ENCODE results near the gene TBC1D1.

Gene TBC1D1

DNA sequence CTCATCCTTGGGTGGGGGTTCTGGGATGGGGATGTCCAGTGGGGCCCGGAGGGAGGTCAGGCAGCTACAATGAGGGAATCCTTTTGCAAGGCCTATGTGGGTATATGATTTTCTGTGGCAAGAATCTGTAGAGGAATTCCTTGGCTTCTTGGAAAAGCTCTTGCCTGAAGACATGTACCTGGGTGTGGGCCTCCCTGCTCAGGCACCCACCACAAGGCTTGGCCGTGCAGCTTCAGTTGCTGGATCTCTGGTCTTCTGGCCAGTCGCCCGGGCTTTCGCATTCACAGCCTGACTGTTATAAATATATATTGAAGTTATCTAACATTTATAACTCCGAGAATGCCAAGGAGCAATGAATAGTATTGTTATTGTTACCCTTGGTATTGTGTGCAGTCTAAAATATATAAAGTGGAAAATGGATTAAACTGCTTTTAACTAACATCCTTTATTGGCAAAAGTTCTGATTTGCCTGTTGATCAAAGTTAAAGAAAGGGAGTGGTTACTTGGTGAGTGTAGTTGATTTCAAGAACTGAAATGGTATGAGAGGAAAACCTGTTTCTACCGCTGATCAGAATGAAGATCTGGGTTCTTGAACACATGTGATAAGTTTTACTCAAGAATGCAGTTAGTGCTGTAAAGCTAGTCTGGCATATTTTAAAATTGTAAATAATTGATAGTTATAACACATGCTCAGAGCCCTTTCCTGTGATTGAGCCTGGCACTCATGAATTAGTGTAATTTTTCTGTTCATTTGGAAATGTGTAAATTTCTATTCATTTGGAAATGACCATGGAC is 105.3 kb downstream of the TBC1D1 start:
- DNase-seq, result no peak

DNA sequence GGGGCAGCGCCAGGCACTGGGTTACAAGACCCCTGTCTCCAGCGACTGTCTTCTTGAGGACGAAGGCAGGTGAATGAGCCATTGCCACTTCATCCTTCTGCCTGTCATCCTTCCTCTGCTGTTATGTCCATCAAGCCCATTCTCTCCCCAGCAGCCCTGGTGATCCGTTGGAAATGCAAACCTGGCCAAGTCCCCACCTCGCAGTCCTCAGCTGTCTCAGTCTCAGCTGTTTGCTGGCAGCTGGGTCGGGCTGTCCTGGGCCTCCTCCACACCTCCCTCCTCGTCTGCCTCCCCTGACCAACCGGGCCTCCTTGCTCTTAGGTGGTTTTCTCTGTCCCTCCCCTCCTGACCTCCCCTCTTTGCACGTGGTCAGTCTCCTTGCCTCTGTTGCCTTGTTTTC is 107.3 kb downstream of the TBC1D1 start:
- no peak for DNase-seq

DNA sequence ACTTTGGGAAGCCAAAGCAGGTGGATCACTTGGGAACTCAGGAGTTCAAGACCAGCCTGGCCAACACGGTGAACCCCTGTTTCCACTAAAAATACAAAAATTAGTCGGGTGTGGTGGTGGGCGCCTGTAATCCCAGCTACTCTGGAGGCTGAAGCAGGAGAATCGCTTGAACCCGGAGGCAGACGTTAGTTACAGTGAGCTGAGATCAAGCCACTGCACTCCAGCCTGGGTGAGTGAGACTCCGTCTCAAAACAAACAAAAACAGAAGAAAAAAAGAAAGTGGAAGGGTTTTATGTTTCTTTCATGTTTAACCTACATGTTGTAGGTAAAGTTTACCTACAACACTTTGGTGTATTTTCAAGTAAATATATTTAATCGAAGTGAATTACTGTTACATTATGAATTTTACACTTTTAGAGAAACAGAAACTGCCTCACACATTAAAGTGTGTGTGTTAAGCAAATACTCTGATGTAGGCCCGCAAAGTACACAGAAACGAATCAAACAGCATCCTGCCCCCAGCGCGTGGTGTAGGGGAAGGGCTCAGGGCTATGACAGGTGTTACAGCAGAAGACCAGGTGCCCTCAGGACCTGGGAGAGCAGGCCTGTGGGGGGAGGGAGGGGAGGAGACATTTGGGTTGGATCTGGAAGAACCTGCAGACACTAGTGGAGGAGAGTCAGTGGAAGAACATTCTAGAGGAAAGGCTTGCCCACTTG is 108.3 kb downstream of the TBC1D1 start:
- no peak for DNase-seq

DNA sequence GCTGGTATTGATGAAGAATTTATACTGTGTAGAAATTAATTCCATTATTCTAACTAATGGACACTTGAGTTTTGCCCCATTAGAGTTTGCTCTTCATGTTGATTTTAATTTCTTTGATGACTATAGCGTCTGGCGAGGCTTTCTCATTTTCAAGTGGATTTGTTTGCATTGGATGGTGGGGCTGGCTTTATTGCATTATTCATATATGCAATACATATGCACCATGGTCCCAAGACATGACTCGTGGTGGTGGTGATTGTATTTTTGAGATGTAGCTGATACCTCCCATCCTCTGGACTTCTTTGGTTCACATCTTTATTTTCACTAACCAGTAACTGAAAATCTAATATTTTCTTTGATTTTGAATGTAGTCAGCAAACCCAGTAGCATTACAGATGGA is 109.1 kb downstream of the TBC1D1 start:
- DNase-seq, result no peak

DNA sequence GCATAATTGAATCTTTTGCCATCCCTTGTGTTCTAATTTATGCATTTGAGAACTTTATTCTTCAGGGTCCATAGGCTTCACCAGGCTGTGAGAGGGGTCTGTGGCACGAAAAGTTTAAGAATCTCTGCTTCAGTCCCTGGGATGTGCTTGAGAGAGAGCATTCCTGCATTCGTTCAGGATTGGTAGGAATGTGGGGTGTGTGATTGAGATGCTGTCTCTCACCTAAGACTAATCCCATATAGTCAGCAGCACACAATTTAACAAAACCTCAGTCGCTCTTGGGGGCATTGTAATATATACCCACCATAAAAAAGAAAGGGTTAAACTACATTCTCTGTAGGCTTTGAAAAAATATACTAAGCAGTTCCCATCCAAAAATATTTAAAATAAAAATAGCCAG is 111.0 kb downstream of the TBC1D1 start:
- DNase-seq, result no peak

DNA sequence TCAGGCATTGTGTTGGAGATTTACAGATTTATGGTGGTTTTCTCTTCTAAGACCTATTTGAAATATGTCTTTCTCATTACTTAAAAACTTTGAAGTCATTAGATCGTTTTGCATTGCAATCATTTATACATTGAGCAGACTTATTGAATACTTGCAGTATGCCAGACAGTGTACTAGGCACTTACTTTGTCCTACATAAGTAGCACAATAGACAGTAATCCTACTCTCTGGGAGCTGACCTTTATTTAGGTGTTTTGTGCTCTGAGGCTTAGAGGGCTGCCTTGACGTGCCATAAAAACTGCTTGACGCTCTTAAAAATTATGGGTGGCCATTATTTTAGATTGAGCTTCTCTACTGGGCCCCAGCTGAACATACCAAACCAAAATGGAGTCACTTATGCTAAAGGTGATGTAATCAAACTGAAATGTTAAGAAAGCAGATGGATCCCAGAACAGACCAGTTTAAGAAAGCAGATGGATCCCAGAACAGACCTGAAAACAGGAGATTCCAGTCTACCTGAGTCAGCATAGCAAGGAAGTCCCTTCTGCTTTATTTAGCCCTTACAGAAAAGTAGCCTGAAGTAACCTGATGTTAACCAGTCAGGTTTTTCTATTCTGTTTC is 111.7 kb downstream of the TBC1D1 start:
- no peak for DNase-seq

DNA sequence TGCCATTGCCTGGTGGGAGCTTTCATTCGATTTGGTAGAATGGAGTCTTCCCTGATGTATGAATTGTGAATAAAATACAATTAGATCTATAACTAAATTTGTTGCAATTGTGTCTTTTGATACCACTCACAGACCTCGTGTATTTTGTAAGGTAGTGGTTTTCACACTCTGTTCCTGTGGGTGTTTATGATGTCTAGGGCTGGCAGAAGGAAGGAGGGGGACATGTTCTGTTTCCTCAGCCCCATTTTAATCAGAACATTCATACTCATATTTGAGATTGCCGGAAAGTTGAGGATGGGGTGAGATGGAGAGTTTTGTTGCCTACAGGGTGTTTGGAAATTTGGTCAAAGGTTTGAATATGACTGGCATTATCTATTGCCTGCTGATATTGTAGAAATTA is 112.2 kb downstream of the TBC1D1 start:
- DNase-seq, result no peak

DNA sequence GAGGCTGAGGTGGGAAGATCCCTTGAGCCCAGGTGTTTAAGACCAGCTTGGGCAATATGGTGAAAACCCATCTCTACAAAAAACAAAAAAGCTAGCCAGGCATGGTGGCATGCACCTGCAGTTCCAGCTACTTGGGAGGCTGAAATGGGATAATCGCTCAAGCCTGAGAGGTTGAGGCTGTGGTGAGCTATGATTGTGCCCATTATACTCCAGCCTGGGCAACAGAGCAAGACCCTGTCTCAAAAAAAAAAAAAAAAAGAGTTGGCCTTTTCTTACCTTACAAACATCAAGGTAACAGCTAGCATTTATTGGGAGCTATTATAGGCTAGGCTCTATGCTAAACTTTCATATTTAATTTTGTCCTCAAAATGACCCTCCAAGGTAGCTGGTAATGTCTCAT is 112.7 kb downstream of the TBC1D1 start:
- no peak for DNase-seq

DNA sequence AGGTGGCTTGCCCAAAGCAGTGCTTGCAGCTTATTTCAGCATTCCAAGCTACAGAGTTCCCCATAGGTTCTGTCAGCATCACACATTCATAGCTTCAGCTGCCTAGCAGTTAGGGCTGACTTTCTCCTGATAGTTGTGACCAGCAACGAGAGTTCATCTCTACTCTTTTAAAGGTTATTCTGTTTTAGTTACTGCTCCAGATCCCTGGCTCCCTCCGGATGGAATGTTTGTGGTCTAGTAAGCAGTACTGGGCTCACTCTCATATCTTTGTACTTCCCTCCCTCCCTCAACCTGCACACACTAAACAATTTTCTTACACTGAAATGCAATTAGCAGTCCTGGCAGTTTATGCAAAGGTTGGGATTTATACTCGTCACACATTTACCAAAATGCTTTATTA is 113.2 kb downstream of the TBC1D1 start:
- DNase-seq, result no peak

DNA sequence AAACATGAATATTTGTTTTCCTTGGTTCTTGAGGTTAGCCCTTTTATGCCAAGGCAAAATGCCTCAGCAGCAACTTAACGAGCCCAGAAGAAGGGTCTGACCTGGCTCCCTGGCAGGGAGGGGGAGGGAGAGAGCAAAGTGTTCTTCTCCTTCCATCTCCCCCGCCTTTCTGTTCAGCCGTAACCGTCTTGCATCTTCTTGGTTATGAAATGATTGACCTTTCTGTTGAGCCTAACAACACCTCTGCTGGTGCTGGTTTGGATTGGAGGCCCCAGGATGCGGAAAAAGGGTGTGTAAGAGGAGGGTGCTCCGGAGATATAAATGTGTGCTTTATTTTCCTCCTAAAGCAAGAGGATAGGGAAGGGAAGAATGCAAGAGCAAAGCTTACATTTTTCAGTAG is 114.0 kb downstream of the TBC1D1 start:
- DNase-seq, result no peak

DNA sequence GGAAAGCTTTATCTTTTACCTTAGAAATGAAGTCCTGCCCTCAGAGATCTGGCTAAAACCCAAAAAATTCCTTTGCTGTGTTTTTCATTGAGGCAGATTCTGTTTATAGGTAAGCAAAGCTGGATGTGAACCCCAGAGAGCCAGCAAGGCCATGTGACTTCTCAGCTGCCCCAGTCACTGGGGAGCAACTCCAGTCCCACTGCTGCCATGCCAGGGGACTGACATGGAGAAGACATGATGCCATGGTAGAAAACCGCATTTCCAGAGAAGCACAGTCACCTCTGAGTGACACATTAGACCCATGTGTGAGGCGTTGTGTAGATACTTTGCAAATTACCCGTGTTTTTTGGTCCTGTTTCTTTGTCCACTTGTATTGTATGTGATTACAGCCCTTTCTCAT is 114.8 kb downstream of the TBC1D1 start:
- DNase-seq, result no peak

DNA sequence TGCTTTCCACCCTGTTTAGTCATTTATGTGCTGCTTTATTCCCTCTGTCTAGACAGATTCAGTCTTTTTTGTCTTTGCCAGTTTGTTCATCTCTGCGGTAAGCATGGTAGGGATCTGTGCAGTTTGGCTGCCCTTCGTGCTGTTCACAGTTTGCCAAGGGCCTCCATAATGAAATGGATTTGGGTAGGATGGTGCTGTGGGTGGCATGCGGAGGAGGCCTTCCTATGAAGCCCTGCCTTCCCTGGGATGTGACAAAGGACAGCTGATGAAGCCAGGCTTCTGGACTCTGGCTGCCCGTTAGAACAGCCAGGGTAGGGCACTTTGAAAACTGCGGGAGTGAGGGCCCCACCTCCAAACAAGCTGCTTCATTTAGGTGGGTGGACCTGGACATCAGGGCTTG is 116.8 kb downstream of the TBC1D1 start:
- DNase-seq, result no peak

DNA sequence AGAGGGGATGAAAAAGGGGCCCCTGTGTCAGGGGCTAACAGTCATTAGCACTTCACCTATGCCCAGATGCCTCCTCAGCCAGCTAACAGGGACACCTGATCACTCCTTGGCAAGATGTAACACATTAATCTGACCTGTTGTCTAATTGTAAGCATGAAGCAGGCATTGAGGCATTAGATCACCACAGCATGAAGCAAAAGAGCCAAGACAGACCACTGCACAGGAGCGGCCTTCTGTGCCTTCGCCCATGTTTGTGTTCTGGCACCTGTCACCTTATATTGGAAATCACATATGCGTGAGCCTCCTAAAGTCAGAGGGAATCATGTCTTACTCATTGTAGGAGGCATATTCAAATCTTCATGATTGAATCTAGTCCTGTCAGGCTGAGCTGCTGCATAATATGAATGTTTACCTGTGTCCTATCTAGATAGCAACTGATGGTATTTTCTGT is 117.7 kb downstream of the TBC1D1 start:
- DNase-seq, result no peak

DNA sequence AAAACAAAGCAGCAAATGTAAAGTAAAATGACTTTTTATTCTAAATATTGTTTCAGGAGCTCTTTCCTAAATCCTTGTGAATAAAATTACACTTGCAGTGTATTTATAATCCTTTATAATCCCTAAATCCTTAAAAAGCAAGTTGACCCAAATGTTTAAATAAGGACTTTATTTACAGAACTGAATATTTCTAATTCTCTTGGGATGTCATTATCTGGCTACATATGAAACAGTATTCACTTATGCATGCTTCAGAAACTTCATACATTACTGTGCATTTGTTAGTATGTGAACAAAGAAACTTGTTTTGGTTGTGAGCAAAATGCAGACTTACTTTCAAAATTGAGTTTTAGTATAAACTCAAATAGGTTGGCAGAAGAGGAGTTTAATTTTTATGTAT is 118.5 kb downstream of the TBC1D1 start:
- no peak for DNase-seq

DNA sequence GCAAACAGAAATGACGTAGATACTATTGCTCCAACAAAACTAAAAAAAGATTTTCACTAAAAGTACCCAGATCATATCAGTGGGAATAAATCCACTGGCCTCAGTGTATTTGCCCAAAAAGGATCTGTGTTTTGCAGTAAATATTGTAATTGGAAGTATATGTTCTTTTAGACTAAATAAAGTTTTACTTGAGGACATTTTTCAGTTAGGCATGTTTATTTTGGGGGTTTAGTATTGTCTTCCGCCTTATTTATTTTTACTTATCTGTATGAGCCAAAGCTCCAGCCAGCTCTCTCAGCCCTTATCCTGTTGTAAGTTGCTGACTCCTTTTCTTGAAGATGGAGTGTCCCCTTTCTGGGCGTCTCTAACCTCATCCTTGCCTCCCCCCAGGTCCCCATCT is 119.1 kb downstream of the TBC1D1 start:
- DNase-seq, result no peak

DNA sequence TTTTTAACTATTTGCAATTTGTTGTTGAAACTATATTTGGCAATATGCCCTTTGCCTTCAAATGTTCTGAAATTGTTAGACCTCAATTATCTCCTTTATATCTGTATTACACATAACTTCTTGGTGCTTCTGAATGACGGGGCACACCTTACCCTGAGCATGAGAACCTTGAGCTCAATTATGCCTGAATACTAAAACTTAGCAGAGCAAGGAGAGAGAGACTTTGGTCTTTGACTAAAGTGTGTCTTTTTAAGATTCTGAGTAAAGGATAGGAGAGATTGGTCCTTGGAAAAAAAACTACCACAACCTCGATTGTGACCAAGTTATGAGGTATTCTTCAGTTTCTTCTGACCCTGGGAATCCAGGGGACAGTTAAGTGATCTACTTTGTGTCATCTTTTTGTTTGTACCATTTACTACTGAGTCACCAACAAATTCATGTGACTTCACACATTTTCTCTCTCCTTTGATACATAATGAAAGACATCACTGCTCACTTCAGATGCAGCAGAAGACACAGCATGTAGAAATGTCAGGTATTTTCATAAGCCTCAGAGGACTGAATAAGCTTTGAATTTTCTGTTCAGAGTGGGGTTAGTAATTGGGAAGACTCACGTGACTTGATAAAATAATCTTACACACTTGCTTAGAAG is 120.8 kb downstream of the TBC1D1 start:
- DNase-seq, result no peak

DNA sequence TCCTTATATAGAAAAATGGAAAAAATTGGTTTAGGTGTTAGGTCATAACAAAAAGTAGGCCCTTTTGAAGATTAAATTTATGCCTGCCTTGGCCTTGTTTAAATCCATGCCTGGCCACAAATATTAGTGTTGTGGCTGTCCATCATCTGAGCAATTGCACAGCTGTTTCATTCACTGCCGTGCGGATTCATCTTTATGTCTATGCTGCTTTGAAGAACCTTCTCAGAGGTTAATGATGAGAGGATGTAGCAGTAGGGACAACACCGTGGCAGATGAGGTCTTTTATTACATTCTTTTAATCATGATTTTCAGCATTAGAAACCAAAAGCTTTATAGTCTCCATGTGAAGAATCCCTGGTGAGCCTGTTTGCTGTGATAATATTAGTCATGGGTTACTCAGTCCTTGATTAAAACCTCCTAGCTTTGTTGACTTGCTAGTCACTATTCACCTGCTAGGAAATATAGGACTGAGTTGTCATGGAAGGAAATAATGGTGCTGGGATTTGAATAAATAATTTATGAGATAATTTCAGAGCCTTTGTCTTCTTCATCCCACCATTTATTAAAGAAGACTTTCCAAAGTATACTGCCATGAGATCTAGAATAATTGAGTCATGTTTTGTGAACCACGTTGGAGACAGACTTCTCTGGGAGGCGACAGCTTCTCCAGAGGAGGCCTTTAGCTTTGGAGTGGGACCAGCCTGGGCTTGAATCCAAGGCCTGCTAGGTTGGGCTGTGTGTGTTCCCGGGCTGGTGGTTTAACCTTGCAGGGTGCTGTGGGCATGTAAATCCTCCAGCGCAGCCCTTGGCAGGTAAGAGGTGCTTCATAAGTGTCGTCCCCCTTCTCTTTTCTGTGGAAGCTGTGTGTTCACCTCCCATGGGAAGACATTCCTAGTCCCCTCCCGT is 122.8 kb downstream of the TBC1D1 start:
- no peak for DNase-seq

DNA sequence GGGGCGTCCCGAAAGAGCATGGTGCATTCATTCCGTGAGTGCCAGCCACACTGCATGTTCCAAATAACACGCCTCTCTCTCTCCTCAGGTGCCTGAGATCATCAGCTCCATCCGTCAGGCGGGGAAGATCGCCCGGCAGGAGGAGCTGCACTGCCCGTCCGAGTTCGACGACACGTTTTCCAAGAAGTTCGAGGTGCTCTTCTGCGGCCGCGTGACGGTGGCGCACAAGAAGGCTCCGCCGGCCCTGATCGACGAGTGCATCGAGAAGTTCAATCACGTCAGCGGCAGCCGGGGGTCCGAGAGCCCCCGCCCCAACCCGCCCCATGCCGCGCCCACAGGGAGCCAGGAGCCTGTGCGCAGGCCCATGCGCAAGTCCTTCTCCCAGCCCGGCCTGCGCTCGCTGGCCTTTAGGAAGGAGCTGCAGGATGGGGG is 123.6 kb downstream of the TBC1D1 start:
- DNase-seq, result no peak

DNA sequence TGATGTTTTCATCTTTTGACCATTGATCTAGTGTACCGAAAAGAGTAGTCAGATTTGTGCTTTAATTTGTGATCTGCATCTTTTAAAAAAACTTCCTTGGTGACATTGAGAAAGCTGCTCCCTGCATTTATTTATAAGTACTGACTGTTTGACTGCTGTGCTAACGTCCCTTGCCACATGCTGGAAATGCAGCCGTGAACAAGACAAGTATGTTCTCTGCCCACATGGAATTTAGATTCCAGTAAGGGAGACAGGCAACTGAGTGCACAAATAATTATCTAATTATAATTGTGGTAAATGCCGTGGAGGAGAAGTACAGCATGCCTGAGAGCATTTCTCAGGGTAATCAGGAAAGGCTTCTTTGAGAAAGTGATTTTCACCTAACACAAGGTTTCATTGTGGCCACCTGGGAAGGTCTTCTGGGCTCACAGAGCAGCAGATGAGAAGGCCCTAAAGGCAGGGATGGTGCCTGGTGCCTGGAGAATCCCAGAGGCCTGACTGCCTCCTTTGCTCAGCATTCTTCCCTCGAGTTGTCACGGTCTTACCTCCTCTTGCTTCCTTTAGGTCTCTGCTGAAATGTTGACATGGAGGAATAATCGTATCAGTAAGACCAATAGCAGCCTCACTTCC is 125.1 kb downstream of the TBC1D1 start:
- no peak for DNase-seq

DNA sequence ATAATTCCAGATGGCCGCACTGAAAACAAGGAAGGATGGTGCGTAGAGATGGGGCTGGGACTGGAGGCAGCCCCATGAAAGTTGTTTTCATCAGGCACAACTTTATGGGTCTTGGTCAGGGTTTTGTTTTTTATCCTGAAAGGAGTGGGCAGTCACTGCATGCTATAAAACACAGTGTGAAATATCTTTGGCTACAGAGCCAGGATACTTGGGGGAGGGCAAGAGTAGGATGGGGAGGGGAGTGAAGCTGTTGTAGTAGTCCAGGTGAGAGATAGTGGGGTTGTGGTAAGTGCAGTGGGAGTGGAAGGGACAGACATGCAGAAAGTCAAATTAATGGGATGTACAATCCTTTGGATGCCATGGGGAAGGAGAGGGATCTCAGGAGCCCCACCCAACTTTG is 125.8 kb downstream of the TBC1D1 start:
- no peak for DNase-seq

DNA sequence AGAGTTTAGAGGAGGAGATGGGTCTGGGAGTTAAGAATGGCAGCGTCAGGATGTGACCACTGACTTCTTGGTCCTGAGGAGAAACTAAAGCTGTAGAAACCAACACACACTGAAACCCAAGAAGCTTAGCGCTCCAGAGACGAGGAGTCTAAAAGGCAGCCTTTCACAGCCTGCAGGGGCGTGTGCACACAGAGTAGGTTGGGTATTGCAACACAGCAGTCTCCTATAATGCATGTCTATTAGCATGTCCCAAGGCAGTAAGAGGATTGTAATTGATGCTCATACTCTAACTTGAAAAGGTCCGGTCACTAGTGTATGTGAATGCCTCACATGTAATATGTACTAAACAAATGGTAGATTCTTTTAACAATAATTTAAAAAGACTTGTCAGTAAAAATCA is 126.7 kb downstream of the TBC1D1 start:
- no peak for DNase-seq

DNA sequence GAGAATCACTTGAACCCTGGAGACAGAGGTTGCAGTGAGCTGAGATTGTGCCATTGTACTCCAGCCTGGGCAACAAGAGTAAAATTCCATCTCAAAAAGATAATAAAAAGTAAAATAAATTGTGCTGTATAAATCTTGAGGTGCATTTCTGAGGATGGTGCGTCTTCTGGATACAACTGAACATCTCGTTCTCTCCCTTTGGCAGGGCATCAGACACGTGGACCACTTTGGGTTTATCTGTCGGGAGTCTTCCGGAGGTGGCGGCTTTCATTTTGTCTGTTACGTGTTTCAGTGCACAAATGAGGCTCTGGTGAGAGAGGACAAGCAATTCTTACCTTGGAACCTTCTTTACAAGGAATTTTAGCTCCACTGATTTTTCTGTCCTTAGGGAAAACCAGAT is 129.5 kb downstream of the TBC1D1 start:
- no peak for DNase-seq
